Effector memory CD8-positive, alpha-beta T cell (primary cell): ENCODE data around the gene PVALB.

ENCODE experiments used
- ATAC-seq: fragments of 150-1000 bp; cut with Tn5 transposase; replicated peaks from 2 replicates; pipeline ENCODE4 v1.10.0; 2021; ENCODE audit warnings: mild to moderate bottlenecking, moderate library complexity
- DNase-seq, 3 experiments: peaks; one replicate each; pipeline ENCODE4 v3.0.0; 2021
- H3K27ac Mint-ChIP-seq, 2 donors: one replicate each; pipeline ENCODE4 v1.8.0; 2022; ENCODE audit warnings: mild to moderate bottlenecking in 2 of 2, mixed read lengths in 2 of 2, moderate library complexity in 2 of 2
- H3K27me3 Mint-ChIP-seq, 2 donors: one replicate each; pipeline ENCODE4 v1.8.0; 2022; ENCODE audit warnings: mixed read lengths in 2 of 2
- H3K36me3 Mint-ChIP-seq: one replicate; pipeline ENCODE4 v1.8.0; 2022; ENCODE audit warnings: mild to moderate bottlenecking, moderate library complexity, mixed read lengths; ENCODE audit not compliant: insufficient read depth
- H3K4me1 Mint-ChIP-seq, 2 donors: one replicate each; pipeline ENCODE4 v1.8.0; 2022; ENCODE audit warnings: low read depth in 2 of 2, mixed read lengths in 2 of 2
- H3K4me3 Mint-ChIP-seq, 2 donors: one replicate each; pipeline ENCODE4 v1.8.0; 2022; ENCODE audit warnings: mild to moderate bottlenecking in 2 of 2, mixed read lengths in 2 of 2, moderate library complexity in 2 of 2
- H3K9me3 Mint-ChIP-seq, 2 donors: one replicate each; pipeline ENCODE4 v1.8.0; 2022; ENCODE audit warnings: mixed read lengths in 2 of 2

PVALB gene

GRCh38 chr22:36856121-36856791, 39.4 kb upstream of the PVALB start:
- Mint-ChIP-seq H3K9me3 (no peaks in the 10 kb centered on the region), H3K27ac (no peak overlapping the region), H3K4me3 (peak overlapping the region; percentile 2 to 28), H3K27me3 (peaks cover 7 to 9% of the 10 kb centered on the region in 2 donors), H3K36me3 (peaks cover 3% of the 10 kb centered on the region), H3K4me1 (peaks cover 23% of the 10 kb centered on the region in 2 donors)
- DNase-seq (peak; percentile 94 to 95 (median 94)), ATAC-seq (peak; percentile 76)

DNA sequence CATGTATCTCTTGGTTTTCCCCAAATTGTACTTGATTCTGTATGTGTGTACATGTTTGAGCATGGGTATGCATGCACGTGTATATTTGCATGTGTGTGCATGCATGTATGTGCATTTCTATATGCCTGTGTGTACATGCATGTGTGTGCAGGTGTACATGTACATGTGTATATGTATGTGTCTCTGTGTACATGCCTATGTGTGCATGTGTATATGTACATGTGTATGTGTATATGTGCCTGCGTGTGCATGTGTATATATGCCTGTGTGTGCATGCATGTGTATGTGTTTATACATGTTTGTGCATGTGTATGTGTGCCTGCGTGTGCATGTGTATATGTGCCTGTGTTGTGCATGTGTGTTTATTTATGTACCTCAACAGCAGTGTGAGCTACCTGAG, 38.6 kb upstream of the PVALB start:
- Mint-ChIP-seq H3K4me1 (peaks cover 19% of the 10 kb centered on the region in 2 donors), H3K36me3 (peaks cover 3% of the 10 kb centered on the region), H3K27me3 (peaks cover 11 to 15% of the 10 kb centered on the region in 2 donors), H3K4me3 (no peak overlapping the region), H3K27ac (no peak overlapping the region), H3K9me3 (no peaks in the 10 kb centered on the region)
- DNase-seq (no peak), ATAC-seq (no peak)

- peak overlapping the region in 1 of 2 donors; percentile 86 for H3K27ac Mint-ChIP-seq
- peaks cover 10 to 13% of the 10 kb centered on the region in 2 donors for H3K4me1 Mint-ChIP-seq
- H3K36me3 Mint-ChIP-seq = peaks cover 3% of the 10 kb centered on the region
Observed at GRCh38 chr22:36853407-36854099, 36.7 kb upstream of the PVALB start.

GRCh38 chr22:36852056-36852973, 35.5 kb upstream of the PVALB start:
- H3K27me3 Mint-ChIP-seq = peaks cover 38 to 46% of the 10 kb centered on the region in 2 donors
- H3K4me3 Mint-ChIP-seq = peak overlapping the region in 1 of 2 donors; percentile 65
- peak overlapping the region in 1 of 2 donors; percentile 86 for H3K27ac Mint-ChIP-seq
- ATAC-seq (no peak), DNase-seq (no peak)
- H3K9me3 Mint-ChIP-seq = no peaks in the 10 kb centered on the region
- peaks cover 10 to 13% of the 10 kb centered on the region in 2 donors for H3K4me1 Mint-ChIP-seq
- peaks cover 3% of the 10 kb centered on the region for H3K36me3 Mint-ChIP-seq

More at GRCh38 chr22:36853407-36854099, 36.7 kb upstream of the PVALB start:
- H3K9me3 Mint-ChIP-seq = no peaks in the 10 kb centered on the region
- DNase-seq = peak; percentile 83 to 85 (median 84)
- peak overlapping the region; percentile 43 to 65 for H3K4me3 Mint-ChIP-seq
- peaks cover 28 to 34% of the 10 kb centered on the region in 2 donors for H3K27me3 Mint-ChIP-seq
- ATAC-seq = peak; percentile 82

- peaks cover 4 to 7% of the 10 kb centered on the region in 2 donors for H3K4me1 Mint-ChIP-seq
- no peak overlapping the region for H3K27ac Mint-ChIP-seq
- ATAC-seq = no peak
- peaks cover 42 to 53% of the 10 kb centered on the region in 2 donors for H3K27me3 Mint-ChIP-seq
- no peak overlapping the region for H3K4me3 Mint-ChIP-seq
- no peak for DNase-seq
- H3K36me3 Mint-ChIP-seq = peaks cover 3% of the 10 kb centered on the region
- no peaks in the 10 kb centered on the region for H3K9me3 Mint-ChIP-seq
Observed at GRCh38 chr22:36850682-36851081, 33.8 kb upstream of the PVALB start.

DNA sequence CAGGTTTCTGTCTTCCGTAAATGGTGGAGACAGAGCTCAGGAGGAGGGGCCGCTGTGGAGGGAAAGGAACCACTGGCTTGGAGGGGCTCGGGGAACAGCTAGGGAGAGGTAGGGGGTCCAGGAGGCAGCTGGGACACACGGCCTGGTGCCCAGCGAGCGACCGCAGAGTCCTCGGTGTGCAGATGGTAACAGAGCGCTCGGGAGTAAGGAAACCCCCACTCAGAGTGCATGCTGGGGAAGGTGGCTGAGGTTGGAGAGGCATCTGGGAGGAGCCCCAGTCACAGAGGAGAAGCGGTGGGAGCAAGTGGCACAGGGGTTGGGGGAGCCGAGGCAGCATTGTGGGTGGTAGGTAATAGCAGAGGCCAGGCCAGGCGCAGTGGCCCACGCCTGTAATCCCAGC, 33.2 kb upstream of the PVALB start:
- Mint-ChIP-seq H3K27me3 (peaks cover 47 to 60% of the 10 kb centered on the region in 2 donors), H3K4me3 (no peak overlapping the region), H3K4me1 (peaks cover 4 to 7% of the 10 kb centered on the region in 2 donors)

DNA sequence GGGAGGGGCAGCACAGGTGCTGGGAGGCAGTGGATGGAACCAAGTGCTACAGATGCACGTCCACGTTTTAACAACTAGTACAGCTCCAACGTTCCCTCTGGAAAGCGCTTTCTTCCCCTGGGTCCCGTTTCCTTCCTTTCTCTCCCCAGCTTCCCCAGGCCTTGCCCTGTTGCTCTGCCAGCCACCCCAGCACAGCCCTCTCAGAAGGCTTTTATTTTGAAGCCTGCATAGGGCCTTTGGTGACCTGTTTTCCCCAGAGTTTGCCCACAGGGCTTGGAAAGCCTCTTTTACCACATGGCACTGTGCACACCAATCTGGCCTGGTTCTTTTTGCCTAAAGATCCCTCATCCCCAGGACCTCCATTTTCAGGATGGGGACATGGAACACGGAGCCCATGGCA, 30.1 kb upstream of the PVALB start:
- ATAC-seq = no peak
- DNase-seq = no peak
- Mint-ChIP-seq H3K9me3 (no peaks in the 10 kb centered on the region), H3K27me3 (peaks cover 63 to 88% of the 10 kb centered on the region in 2 donors), H3K36me3 (no peaks in the 10 kb centered on the region), H3K4me1 (no peaks in the 10 kb centered on the region), H3K4me3 (no peak overlapping the region), H3K27ac (no peak overlapping the region)

More for the DNA sequence above, 33.2 kb upstream of the PVALB start:
- ATAC-seq = no peak
- Mint-ChIP-seq H3K36me3 (peaks cover 3% of the 10 kb centered on the region), H3K27ac (no peak overlapping the region), H3K9me3 (no peaks in the 10 kb centered on the region)
- no peak for DNase-seq

DNA sequence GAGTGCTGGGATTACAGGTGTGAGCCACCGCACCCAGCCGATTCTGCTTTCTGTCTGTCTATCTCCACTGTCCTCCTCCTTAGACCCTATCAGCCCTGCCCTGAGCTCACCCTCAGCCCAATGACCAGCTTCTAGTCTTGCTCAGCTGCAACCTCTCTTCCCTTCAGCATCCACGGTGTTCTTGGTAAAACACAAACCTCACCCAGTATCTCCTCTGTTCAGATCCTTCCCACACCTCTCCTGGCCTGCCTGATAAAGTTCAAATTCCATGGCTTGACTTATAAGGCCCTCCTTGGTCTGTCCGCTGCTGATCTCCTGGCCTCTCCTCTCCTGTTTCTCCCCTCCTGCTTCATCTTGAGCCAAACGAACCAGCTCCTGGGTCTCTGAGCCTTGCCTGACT, 29.4 kb upstream of the PVALB start:
- Mint-ChIP-seq H3K9me3 (no peaks in the 10 kb centered on the region), H3K4me3 (no peak overlapping the region), H3K36me3 (no peaks in the 10 kb centered on the region), H3K27ac (no peak overlapping the region), H3K4me1 (no peaks in the 10 kb centered on the region), H3K27me3 (peaks cover 68 to 95% of the 10 kb centered on the region in 2 donors)
- no peak for ATAC-seq
- DNase-seq = no peak

DNA sequence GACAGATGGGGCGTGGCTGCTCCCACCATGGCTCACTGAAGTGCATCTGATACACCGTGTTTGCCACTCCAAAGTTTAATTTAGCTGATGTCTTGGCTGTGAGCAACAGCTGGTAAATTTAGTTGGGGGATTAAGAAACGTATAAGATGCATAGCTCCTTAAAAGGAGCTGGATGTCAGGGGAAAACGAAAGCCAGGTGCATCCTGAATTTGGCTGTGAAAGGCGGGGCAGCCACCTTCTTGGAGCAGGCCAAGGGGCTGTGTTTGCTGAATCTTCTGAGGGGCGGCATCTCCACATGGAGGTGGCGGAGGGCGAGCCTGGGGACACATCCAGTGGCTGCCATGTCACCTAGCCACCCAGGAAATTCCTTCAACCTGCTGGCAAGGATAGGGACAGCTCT, 23.3 kb upstream of the PVALB start:
- no peaks in the 10 kb centered on the region for H3K36me3 Mint-ChIP-seq

DNA sequence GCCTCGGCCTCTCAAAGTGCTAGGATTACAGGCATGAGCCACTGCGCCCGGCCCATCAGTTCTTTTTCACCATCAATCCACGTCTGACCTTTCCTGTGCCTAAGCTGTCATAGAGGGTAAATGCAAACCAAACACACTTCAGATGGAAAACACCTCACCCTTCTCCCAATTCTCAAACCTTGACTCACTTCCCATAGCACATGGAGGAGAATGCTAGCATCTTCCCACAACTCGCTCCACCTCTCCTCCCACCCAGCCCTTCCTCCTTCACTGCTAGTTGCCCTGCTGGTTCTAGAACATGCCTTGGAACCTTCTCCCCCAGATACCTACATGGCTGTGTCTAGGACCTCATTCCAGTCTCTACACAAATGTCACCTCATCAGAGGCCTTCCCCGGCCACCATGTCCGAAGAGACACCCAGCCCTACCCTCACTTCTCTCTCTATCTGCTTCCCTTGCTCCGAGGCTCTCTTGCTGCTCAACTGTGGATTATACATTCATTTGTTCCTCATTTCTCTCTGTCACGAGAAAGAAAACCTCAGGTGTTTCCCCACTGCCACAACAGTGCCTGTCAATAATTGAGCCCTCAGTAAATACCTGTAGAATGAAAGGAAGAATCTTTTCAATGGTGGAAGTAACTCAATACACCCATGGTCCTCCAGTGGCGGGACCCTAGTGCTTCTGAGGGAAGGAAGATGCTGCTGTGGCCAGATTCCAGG, 22.7 kb upstream of the PVALB start:
- no peaks in the 10 kb centered on the region for H3K4me1 Mint-ChIP-seq
- H3K9me3 Mint-ChIP-seq = no peaks in the 10 kb centered on the region
- DNase-seq = no peak
- no peak overlapping the region for H3K4me3 Mint-ChIP-seq
- ATAC-seq = no peak
- H3K27ac Mint-ChIP-seq = no peak overlapping the region
- H3K27me3 Mint-ChIP-seq = peaks cover 34 to 49% of the 10 kb centered on the region in 2 donors
- H3K36me3 Mint-ChIP-seq = no peaks in the 10 kb centered on the region

More for the DNA sequence above, 23.3 kb upstream of the PVALB start:
- no peak for ATAC-seq
- no peak for DNase-seq
- Mint-ChIP-seq H3K4me3 (no peak overlapping the region), H3K27me3 (peaks cover 36 to 52% of the 10 kb centered on the region in 2 donors), H3K9me3 (no peaks in the 10 kb centered on the region), H3K27ac (no peak overlapping the region), H3K4me1 (no peaks in the 10 kb centered on the region)

DNA sequence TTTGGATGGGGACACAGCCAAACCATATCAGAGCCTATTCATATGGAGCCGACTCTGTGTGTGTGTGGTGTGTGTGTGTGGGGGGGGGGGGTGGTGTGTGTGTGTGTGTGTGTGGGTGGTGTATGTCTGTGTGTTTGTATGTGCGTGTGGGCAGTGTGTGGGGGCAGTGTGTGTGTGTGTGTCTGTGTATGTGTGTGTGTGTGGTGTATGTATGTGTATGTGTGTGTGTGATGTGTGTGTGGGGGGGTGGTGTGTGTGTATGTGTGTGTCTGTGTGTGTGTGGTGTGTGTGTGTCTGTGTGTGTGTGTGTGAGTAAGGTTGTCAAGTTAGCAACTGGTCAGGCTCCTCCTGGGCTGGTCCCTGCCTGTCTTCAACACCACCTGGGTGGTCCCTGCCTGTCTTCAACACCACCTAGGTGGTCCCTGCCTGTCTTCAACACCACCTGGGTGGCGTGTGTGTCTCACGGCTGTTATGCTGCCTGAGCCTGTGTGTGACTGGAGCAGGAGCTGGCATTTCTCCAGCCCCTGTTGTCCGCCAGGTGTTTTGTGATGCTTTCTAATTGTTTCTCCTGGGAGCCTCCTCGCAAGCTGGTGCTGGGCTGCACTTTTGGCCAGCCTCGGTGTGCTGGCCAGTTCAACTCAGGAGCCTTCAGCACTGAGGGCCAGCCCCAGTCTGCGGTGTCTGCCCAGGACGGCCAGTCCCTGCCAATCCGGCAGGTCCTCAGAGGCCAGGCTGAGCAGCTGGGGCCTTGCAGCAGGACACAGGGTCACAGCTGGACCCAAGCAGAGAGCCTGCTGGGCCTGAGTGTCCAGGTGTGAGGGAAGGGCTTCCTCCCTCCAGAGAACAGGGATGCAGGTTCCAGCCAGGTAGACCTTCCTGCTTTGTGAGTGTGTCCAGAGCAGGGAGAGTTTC, 21.5 kb upstream of the PVALB start:
- Mint-ChIP-seq H3K4me3 (no peak overlapping the region), H3K27me3 (peaks cover 32 to 40% of the 10 kb centered on the region in 2 donors)
- no peak for ATAC-seq

GRCh38 chr22:36835903-36836302, 19.1 kb upstream of the PVALB start:
- ATAC-seq (no peak), DNase-seq (no peak)
- Mint-ChIP-seq H3K4me1 (peaks cover 1 to 4% of the 10 kb centered on the region in 2 donors), H3K27me3 (peaks cover 24 to 32% of the 10 kb centered on the region in 2 donors), H3K9me3 (no peaks in the 10 kb centered on the region), H3K27ac (no peak overlapping the region), H3K36me3 (no peaks in the 10 kb centered on the region), H3K4me3 (no peak overlapping the region)

More for the DNA sequence above, 21.5 kb upstream of the PVALB start:
- no peaks in the 10 kb centered on the region for H3K36me3 Mint-ChIP-seq
- no peak overlapping the region for H3K27ac Mint-ChIP-seq
- no peaks in the 10 kb centered on the region for H3K9me3 Mint-ChIP-seq
- DNase-seq = no peak
- no peaks in the 10 kb centered on the region for H3K4me1 Mint-ChIP-seq
